ENCODE results near the gene CSRP1.
"Not testable (repeated sequence)": the region's sequence is repeated elsewhere in the genome, so short reads cannot be mapped to it uniquely, and the experiment has no call there.

CSRP1 gene

DNA sequence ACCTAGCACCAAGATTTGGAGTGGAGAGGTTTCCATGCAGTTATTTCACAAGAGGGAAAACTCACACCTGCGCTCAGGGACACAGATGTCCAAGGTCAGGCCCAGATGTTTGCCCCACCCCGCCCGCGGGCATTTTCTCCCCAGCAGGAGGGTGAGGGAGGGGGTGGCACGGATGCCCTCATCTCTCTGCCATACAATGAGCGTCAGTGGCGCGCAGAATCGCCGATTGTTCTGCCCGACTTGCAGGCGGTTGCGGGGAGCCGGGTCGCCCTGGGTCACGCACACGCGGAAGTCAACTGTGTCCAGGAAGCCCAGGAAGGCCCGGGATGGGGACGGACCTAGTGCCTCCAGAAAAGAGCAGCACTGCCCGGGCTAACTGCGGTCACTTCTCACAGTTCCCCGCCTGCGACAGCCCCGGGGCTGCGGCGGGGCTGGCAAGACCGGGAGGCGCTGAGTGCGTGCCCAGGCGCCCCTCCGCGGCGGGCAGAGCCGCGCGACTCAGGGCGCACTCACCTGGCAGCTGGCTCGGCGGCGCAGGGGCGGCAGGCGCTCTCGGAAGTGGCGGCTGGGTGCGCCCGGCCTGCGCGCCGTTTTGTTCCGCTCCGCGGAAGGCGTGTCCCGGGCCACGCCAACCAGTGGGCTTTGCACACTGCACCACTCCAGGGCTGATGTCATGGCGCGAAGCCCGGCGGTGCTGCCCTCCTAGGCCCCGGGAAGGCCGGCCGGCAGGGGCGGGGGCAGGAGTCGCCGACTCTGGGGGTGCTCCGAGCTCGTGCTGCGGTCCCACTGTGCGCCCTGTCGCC lies at the start of gene CSRP1:
Gene CSRP1, minus strand, starts transcription at position 567 of the 803 bp plus-strand sequence. CDS start 10,820 bp downstream, outside the sequence.
- DNase-seq (ENCODE audit: low spot score in 2 of 2) (peak; percentile 66 to 86), ATAC-seq (peak; percentile 97)
- no peaks in the 10 kb centered on the region for H3K9me3 Mint-ChIP-seq
- peak within 1 kb of the TSS; percentile 85 for H3K27ac Mint-ChIP-seq
- peak within 1 kb of the TSS; percentile 83 for H3K4me3 Mint-ChIP-seq
- H3K4me1 Mint-ChIP-seq: peaks cover 40% of the 10 kb centered on the region
- H3K36me3 Mint-ChIP-seq: peaks cover 5% of the 10 kb centered on the region

DNA sequence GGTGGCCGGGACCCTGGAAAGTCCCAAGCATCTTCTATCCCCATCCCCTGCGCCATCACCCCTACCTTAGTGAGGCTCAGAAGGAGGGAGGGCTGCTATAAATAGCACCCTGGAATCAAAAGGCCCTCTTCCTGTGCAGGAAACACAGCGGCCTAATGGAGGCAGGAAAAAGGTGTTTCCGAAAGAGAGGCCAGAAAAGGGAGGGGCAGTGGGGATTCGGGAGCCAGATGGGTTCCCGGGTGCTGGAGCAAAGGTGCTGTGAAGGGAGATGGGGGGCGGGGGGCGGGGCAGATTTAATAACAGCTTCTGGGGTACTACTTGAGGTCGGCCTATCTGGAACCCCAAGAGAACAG lies 48.6 kb upstream of the CSRP1 start:
- Mint-ChIP-seq H3K9me3 (no peaks in the 10 kb centered on the region), H3K4me1 (peaks cover 8% of the 10 kb centered on the region), H3K27ac (no peak overlapping the region), H3K36me3 (no peaks in the 10 kb centered on the region), H3K4me3 (no peak overlapping the region)
- DNase-seq (ENCODE audit: low spot score in 2 of 2): no peak
- no peak for ATAC-seq

DNA sequence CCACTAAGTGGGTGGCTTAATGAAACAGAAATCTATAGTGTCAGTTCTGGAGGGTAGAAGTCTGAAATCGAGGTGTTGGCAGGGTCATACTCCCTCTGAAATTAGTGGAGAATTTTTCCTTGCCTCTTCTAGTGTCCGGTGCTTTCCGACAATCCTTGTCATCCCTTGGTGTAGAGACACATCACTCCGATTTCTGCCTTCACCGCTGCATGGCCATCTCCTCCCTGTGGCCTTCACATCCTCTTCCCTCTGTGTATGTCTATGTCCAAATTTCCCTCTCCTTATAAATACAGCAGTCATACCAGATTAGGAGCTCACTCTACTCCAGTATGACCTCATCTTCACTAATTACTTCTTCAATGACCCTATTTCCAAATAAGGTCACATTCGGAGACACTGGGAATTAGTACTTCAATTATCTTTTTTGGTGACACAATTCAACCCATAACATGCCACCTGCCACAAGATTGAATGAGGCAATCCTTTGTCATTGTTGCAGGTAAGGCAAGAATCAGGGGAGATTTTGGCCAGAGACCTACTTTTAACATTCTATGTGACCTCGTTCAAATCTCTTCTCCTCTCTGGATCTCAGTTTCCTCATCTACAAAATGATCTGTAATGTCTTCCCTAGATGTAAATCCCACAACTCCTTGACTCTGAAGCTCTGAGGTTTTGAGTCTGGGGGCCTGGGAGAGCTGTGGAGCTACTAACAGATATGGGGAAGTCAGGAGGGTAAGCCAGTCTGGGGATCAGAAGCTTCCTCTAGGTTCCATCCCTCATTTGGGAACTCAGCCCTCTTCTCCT lies 48.1 kb upstream of the CSRP1 start:
- Mint-ChIP-seq H3K9me3 (no peaks in the 10 kb centered on the region), H3K27ac (no peak overlapping the region), H3K4me1 (peaks cover 5% of the 10 kb centered on the region), H3K36me3 (no peaks in the 10 kb centered on the region), H3K4me3 (no peak overlapping the region)
- no peak for ATAC-seq
- DNase-seq (ENCODE audit: low spot score in 2 of 2): no peak

DNA sequence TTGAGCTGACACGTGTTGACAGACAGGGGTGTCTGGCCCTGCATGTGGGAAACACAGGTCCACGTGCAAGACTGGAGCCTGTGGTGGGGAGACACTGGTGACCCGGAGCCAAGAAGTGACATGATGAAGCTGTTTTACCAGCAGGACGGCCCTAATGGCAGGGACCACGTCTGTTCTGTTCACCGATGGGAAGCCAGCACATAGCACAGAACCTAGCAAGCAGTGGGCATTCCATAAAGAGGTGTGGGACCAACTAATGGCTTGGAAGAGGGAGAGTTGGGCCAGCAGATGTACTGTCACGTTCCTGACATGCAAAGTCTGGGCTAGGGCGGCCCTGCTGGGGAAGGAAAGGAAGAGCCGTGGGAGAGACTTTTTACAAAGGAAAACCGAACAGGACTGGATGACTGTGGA lies 47.3 kb upstream of the CSRP1 start:
- no peak overlapping the region for H3K4me3 Mint-ChIP-seq
- no peaks in the 10 kb centered on the region for H3K9me3 Mint-ChIP-seq
- DNase-seq (ENCODE audit: low spot score in 2 of 2) (no peak), ATAC-seq (no peak)
- H3K4me1 Mint-ChIP-seq: no peaks in the 10 kb centered on the region
- H3K27ac Mint-ChIP-seq: no peak overlapping the region
- H3K36me3 Mint-ChIP-seq: no peaks in the 10 kb centered on the region

DNA sequence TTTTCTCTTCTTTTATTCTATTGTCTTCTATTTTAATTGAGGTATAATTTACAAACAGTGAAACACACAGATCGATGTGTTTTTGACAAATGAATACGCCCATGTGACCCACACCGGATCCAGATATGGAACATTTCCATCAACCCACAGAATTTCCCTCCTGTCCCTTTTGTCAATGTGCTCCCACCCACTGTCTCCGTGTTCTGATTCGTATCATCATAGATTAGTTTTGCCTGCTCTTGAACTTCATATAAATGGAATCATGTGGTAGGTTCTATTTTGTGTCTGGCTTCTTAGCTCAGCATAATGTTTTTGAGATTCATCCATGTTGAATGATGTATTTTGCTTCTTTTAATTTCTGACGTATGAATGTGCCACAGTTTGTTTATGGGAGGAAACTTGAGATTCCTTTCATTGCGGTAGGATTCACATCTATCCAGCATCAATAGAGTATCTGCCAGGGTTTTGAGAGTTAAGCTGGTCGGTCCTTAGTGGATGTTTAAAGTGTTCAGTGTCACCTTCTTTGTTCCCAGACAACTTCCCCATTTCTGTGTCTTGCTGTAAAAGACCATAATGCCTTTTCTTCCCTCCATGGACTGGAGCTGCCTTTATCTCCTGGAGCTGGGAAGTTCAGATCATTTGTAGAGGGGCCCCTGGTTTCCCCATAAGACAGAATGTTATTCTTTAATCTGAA lies 46.7 kb upstream of the CSRP1 start:
- Mint-ChIP-seq H3K27ac (no peak overlapping the region), H3K9me3 (no peaks in the 10 kb centered on the region), H3K36me3 (no peaks in the 10 kb centered on the region), H3K4me3 (no peak overlapping the region), H3K4me1 (no peaks in the 10 kb centered on the region)
- ATAC-seq (no peak), DNase-seq (ENCODE audit: low spot score in 2 of 2) (no peak)

DNA sequence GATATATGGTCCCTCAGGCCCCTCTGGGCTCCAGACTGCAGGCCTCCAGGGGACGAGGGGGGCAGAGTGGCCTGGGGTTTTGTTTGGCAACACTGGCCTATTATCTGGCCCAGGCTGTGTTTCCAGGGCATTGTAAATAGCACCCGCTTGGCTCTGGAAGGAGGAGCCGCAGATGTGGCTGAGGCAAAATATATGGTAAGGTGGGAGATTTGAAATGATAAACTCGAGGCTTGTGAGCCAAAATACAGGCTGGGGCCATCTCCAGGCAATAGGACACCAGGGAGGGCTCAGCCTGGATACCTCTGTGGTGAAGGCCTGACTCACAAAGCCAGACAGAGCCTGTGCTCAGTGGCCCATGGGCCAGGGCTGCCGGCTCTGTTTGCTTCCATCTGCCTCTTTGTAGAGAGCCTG lies 46.0 kb upstream of the CSRP1 start:
- no peak overlapping the region for H3K4me3 Mint-ChIP-seq
- ATAC-seq (peak; percentile 39), DNase-seq (ENCODE audit: low spot score in 2 of 2) (no peak)
- H3K9me3 Mint-ChIP-seq: no peaks in the 10 kb centered on the region
- no peak overlapping the region for H3K27ac Mint-ChIP-seq
- no peaks in the 10 kb centered on the region for H3K4me1 Mint-ChIP-seq
- no peaks in the 10 kb centered on the region for H3K36me3 Mint-ChIP-seq

DNA sequence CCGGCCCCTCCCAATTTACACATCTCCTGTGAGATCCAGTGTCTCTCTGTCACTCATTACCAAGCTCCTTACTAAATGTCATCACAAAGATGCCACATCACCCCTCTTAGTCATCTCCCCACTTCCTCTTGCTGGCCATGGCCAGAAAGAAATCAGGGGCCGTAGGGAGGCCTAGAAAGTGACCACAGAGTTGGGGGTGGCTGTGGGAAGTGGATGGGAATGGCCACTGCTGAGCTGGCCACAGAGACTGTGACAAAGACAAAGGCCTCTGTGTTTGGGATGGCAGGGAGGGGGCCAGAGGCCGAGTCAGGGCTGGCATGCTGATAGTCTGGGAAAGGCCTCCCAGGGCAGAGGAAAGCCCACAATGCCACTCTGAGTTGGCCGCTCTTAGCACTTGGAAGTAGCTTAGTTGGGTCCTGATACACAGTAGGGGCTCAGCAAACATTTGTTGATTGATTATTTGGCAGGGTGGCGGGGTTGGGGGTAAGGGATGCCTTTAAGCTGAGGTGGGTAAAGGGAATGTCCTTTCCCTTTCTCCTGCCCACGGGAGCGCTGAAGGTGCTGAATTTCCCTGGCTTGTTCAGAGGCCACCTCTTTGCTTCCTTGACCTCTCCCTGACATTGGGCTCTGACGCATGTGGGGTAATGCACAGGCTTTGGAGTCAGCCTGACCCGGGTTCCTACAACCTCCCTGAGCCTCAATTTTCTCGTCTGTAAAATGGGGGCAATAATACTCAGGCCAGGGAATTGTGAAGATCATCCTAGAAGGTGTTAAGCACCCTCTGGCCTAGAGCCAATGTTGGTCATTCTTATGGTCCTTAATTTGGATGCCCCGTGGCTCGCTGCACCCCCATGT lies 45.2 kb upstream of the CSRP1 start:
- H3K27ac Mint-ChIP-seq: no peak overlapping the region
- no peaks in the 10 kb centered on the region for H3K36me3 Mint-ChIP-seq
- DNase-seq (ENCODE audit: low spot score in 2 of 2) (no peak), ATAC-seq (no peak)
- H3K4me1 Mint-ChIP-seq: no peaks in the 10 kb centered on the region
- no peak overlapping the region for H3K4me3 Mint-ChIP-seq
- no peaks in the 10 kb centered on the region for H3K9me3 Mint-ChIP-seq

DNA sequence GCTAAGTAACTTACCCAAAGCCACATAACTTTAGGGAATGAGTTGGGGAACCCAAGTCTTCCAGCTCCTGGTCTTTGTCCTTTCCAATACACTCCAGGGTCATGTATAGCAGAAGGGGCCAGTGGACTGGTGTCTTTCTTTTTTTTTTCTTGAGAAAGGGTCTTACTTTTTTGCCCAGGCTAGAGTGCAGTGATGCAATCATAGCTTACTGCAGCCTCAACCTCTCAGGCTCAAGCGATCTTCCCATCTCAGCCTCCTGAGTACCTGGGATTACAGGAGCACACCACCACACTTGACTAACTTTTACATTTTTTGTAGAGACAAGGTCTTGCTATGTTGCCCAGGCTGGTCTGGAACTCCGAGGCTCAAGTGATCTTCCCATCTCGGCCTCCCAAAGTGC lies 44.2 kb upstream of the CSRP1 start:
- H3K4me1 Mint-ChIP-seq: no peaks in the 10 kb centered on the region

DNA sequence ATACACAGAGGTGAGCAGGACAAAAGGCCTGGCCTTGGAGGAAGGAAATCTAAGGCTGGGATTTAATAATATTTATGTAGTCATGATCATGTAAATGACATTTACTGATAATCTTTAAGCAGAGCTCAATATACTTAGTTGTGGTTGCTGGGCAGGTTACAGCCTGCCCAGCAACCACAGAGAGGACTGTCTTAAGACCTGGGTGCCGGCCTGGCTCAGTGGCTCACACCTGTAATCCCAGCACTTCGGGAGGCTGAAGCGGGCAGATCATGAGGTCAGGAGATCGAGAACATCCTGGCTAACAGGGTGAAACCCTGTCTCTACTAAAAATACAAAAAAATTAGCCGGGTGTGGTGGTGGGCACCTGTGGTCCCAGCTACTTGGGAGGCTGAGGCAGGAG lies 42.6 kb upstream of the CSRP1 start:
- not testable (repeated sequence) for H3K36me3 Mint-ChIP-seq; H3K27ac Mint-ChIP-seq; H3K9me3 Mint-ChIP-seq; DNase-seq (ENCODE audit: low spot score in 2 of 2); ATAC-seq; H3K4me1 Mint-ChIP-seq; H3K4me3 Mint-ChIP-seq

More for the DNA sequence above, 44.2 kb upstream of the CSRP1 start:
- Mint-ChIP-seq H3K9me3 (no peaks in the 10 kb centered on the region), H3K36me3 (no peaks in the 10 kb centered on the region), H3K4me3 (no peak overlapping the region), H3K27ac (no peak overlapping the region)
- ATAC-seq (no peak), DNase-seq (ENCODE audit: low spot score in 2 of 2) (no peak)

DNA sequence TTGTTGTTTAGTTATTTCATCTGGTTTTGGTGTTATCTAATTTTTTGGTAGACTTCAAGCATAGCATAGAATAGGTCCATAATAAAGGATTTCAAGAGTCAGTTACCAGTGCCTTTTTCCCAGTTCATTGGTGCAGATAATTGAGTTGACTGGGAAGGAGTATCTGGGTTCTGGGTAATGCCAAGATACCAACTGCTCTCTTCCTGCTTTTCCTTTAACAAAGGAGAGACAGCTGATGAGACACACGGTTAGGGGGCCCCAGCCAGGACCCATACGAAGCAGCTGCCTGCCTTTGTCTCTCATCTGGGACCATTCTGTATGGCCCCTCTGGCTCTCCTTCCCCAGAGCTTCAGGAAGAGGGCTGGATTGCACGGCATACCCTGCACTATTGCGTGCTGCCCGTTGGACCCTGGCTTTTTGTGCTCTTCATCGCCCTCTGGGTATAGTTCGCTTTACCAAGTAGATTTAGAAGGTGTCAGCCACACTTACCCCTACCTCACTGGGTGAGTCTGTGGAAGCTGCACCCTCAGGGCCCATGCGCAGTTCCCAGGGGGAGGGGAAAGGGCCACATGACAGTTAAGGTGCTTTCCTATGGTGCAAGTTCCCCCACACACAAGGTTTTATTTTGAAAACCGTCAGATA lies 39.0 kb upstream of the CSRP1 start:
- Mint-ChIP-seq H3K4me3 (no peak overlapping the region), H3K4me1 (no peaks in the 10 kb centered on the region), H3K27ac (no peak overlapping the region), H3K9me3 (peaks cover 3% of the 10 kb centered on the region), H3K36me3 (no peaks in the 10 kb centered on the region)
- DNase-seq (ENCODE audit: low spot score in 2 of 2): no peak
- no peak for ATAC-seq

DNA sequence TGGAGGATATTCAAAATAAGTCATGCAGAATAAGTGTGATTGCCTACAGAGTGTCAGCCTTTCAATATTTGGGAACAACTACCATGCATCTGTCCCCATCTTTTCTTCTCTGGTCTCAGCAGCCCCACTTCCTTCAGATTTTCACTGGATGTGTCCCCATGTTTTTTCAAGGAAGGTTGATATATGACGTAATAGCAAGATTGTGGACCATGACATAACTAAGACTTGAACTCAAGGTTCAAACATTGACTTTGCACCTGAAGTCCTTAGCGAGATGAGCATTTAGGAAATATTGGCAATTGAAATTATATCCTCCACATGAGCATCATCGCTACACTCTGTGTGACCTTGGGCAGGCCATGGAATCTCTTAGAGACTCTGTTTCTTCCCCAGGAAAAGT lies 37.8 kb upstream of the CSRP1 start:
- ATAC-seq: no peak
- Mint-ChIP-seq H3K4me1 (peaks cover 4% of the 10 kb centered on the region), H3K4me3 (no peak overlapping the region), H3K36me3 (no peaks in the 10 kb centered on the region), H3K9me3 (peaks cover 3% of the 10 kb centered on the region), H3K27ac (no peak overlapping the region)
- DNase-seq (ENCODE audit: low spot score in 2 of 2): no peak

DNA sequence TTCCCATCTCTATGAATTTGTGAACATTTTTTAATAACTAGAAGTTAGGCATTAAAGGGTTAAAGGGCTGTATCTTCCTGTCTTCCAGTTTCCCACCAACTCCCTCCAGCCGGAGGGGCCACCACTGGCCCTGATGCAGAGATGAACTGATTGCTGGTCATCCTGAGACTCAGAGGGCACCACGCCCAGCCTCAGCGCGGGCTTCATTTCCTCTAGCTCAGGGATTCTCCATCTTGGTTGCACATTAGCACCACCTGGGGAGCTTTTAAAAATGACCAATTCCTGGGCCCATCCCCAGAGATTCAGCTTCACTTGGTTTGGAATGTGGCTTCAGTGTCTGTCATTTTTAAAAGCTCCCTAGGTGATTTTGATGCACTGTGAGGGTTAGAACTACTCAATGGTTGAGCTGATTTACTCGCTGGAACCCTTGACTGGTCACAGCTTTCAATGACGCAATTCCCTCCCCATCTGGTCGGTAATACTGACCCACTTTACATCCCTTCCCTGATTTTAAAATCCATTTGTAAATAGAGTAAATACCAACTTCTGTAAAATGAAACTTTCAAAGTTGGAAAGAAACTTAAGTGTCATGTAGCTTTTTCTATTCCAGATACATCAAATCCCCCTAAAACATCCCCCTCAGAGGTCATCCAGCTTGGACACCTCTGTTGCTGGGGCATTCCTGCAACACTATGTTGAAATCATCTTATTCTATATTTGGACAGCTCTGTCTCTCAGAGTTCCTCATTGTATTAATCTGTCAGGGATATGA lies 37.1 kb upstream of the CSRP1 start:
- H3K4me1 Mint-ChIP-seq: peaks cover 7% of the 10 kb centered on the region
- ATAC-seq (no peak), DNase-seq (ENCODE audit: low spot score in 2 of 2) (no peak)
- H3K27ac Mint-ChIP-seq: no peak overlapping the region
- no peak overlapping the region for H3K4me3 Mint-ChIP-seq
- H3K36me3 Mint-ChIP-seq: no peaks in the 10 kb centered on the region
- peaks cover 3% of the 10 kb centered on the region for H3K9me3 Mint-ChIP-seq

DNA sequence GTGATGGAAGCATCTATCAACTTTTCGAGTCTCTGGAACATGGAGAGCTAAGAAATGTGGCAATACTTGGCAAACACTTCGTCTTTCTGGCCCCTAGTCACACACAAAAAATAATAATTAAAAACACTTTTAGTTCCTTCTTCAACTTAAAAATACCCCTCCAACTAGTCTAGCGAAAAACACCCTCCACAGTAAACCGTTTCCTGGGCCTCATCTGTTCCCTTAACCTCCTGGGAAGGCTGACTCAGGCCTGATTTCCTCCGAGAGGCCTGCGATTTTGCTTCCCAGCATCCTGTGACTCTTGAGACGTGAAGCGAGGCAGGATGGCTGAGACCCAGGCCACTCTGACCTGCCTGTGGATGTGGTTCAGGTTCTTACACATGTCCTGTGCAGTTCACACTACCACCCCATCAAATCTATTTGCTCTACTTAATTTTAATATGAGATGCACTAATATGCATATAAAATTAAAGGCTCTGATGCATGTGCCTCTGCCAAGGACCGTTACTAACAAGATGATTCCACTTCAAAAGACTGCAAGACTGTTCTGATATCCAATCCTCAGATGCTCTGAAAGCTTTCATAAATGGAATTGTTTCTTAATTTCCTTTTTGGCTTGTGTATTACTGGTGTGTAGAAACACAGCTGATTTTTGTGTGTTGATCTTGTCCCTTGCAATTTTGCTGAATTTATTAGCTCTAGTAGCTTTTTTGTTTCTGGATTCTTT lies 35.5 kb upstream of the CSRP1 start:
- H3K4me1 Mint-ChIP-seq: peaks cover 17% of the 10 kb centered on the region
- ATAC-seq (no peak), DNase-seq (ENCODE audit: low spot score in 2 of 2) (no peak)
- H3K4me3 Mint-ChIP-seq: no peak overlapping the region
- no peak overlapping the region for H3K27ac Mint-ChIP-seq
- H3K9me3 Mint-ChIP-seq: peaks cover 3% of the 10 kb centered on the region
- H3K36me3 Mint-ChIP-seq: no peaks in the 10 kb centered on the region

Measured in stimulated activated effector memory CD8-positive, alpha-beta T cell treated with anti-CD3 and anti-CD28 coated beads, Interleukin-12 subunit alpha, Interleukin-12 subunit beta, amount 100 ng/mL, for 72 hours (primary cell).